ENCODE data around the gene MUC2.

GRCh38 chr11:1041149-1041467 is 33.6 kb upstream of the MUC2 start:
- TF ChIP-seq CTCF (IDR thresholded peaks at IDR 0.05) (no peak), EZH2 (IDR thresholded peaks at IDR 0.05; ENCODE audit: borderline replicate concordance, insufficient read depth, low read depth, low read length, poor library complexity, severe bottlenecking) (no peak)
